Neutrophil (primary cell): ENCODE measurements around the gene TWF2.

ENCODE experiments used
- H3K27ac ChIP-seq: fragments of 200-600 bp; sonication (generic); 2 replicates; pipeline ENCODE4 v1.5.1; 2016; ENCODE audit warnings: mild to moderate bottlenecking, moderate library complexity
- H3K27me3 ChIP-seq: fragments of 200-600 bp; sonication (generic); 2 replicates; pipeline ENCODE4 v1.6.0; 2016; ENCODE audit warnings: mild to moderate bottlenecking
- H3K36me3 ChIP-seq: fragments of 200-600 bp; sonication (generic); 2 replicates; pipeline ENCODE4 v1.5.1; 2017
- H3K4me1 ChIP-seq, 2 experiments: fragments of 200-600 bp in 1 of 2; sonication (generic) in 1 of 2; 1 replicate in 1 of 2; 2 replicates in 1 of 2; pipeline versions ENCODE4 v1.5.1 to v1.6.1; 2013 to 2016; ENCODE audit warnings: low read depth in 1 of 2, low read length in 1 of 2, mild to moderate bottlenecking in 1 of 2, moderate library complexity in 1 of 2; ENCODE audit not compliant: control insufficient read depth in 1 of 2, insufficient read depth in 1 of 2
- H3K4me3 ChIP-seq, 2 experiments: fragments of 200-600 bp in 1 of 2; sonication (generic) in 1 of 2; 1 replicate in 1 of 2; 2 replicates in 1 of 2; pipeline ENCODE4 v1.5.1; 2013 to 2016; ENCODE audit warnings: low read depth in 1 of 2, low read length in 1 of 2, mild to moderate bottlenecking in 1 of 2, moderate library complexity in 1 of 2
- H3K9me3 ChIP-seq: fragments of 200-600 bp; sonication (generic); 2 replicates; pipeline ENCODE4 v1.5.1; 2016
- TF ChIP-seq, protein P1 (sequence below): fragments of 200-600 bp; sonication (generic); IDR thresholded peaks from 2 replicates; pipeline ENCODE4 v1.5.1; 2016; ENCODE audit warnings: antibody characterized with exemption

The TWF2 gene

DNA sequence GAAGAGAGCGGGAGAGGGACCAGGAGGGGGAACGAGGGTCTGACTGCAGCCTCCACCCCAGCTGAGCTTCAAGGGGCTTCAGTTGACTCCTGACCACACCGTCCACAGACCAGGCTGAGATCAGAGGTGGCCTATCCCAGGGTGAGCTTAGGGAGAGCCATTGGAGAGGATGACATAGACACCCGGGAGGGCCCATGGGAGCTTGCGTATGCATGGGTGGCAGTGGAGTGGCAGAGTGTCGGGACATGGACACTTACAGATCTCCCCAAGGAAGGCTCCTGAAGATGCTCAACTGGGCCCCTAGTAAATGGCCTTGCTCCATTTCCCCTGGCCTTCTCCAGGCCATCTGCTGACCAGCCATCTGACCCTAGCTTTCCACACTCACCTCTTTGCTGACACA, 53.6 kb downstream of the TWF2 start:
- Histone ChIP-seq H3K4me1 (peaks cover 50 to 56% of the 10 kb centered on the region in 2 experiments), H3K27me3 (no peaks in the 10 kb centered on the region), H3K27ac (peak overlapping the region; percentile 66), H3K4me3 (no peak overlapping the region), H3K36me3 (no peaks in the 10 kb centered on the region), H3K9me3 (no peaks in the 10 kb centered on the region)
- TF ChIP-seq, protein P1, sequence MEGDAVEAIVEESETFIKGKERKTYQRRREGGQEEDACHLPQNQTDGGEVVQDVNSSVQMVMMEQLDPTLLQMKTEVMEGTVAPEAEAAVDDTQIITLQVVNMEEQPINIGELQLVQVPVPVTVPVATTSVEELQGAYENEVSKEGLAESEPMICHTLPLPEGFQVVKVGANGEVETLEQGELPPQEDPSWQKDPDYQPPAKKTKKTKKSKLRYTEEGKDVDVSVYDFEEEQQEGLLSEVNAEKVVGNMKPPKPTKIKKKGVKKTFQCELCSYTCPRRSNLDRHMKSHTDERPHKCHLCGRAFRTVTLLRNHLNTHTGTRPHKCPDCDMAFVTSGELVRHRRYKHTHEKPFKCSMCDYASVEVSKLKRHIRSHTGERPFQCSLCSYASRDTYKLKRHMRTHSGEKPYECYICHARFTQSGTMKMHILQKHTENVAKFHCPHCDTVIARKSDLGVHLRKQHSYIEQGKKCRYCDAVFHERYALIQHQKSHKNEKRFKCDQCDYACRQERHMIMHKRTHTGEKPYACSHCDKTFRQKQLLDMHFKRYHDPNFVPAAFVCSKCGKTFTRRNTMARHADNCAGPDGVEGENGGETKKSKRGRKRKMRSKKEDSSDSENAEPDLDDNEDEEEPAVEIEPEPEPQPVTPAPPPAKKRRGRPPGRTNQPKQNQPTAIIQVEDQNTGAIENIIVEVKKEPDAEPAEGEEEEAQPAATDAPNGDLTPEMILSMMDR = no peak

DNA sequence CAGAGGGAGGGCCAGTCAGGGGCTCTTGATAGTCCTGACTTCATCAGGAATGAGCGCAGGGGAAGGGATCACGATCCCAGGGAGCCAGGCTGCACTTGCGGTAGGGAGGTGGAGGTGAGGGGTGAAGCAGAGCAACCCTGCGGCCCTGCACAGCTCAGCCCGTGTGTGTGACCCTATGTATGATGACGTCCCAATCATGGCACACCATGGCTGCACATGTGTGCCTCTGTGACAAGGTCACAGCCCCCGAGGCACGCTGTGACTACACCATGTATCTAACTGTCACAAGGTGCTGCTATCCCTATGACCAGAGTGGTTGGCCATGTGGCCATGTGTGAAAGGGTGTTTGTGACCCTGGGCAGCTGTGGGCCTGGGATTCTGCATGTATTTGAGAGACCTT, 54.3 kb downstream of the TWF2 start:
- TF ChIP-seq, protein P1 = no peak
- Histone ChIP-seq H3K36me3 (no peaks in the 10 kb centered on the region), H3K4me3 (no peak overlapping the region), H3K9me3 (no peaks in the 10 kb centered on the region), H3K27ac (peak overlapping the region; percentile 66), H3K27me3 (no peaks in the 10 kb centered on the region), H3K4me1 (peaks cover 44 to 50% of the 10 kb centered on the region in 2 experiments)

DNA sequence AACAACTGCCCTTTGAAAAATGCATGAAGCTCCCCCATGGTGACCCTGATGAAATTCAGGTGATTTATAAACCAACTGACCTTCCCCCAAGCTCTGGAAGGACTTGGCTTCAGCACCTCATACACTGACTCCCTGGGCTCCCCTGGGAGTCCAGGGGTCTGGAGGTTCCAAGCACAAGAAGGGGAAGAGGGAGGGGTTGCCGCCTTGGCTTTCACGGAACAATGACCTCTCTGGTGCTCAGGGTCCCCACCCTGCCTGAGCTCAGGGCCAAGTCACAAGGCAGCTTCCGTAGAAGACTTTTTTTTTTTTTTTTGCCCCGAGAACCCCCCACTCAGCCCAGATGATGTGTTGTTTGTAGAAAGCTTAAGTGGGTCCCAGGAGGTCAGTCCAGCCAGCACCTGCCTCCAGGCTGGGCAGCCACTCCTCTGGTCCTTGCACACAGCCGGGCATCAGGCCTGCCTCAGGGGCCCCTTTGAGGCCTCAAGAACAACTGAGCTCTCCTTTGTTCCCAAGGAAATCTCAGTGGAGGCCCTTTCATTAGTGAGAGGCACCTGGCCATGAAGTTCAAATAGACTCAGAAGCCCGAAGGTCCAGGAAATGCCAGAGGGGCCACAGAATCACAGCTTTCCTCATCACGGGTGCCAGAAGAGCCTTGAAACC, 55.0 kb downstream of the TWF2 start:
- Histone ChIP-seq H3K36me3 (no peaks in the 10 kb centered on the region), H3K27ac (no peak overlapping the region), H3K27me3 (no peaks in the 10 kb centered on the region), H3K4me3 (no peak overlapping the region), H3K4me1 (peaks cover 36 to 43% of the 10 kb centered on the region in 2 experiments), H3K9me3 (no peaks in the 10 kb centered on the region)
- TF ChIP-seq, protein P1 = no peak

DNA sequence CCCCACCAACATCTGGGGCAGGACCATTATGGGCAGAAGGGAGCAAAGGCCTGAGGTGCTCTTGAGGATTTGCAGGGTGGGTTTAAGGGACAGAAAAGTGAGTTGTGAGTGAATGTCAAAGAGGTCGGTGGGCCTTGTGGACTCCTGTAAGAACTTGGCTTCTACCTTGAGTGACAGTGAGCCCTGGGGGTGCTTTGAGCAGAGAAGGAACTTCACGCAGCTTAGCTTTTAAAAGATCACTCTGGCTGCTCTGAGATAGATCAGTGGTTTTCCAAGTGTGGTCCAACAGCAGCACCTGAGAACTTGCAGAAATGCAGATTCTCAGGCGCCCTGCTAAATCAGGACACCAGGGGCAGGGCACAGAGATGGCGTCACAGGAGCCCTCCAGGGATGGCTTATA, 56.3 kb downstream of the TWF2 start:
- H3K4me1 ChIP-seq = peaks cover 27 to 34% of the 10 kb centered on the region in 2 experiments
- no peaks in the 10 kb centered on the region for H3K27me3 ChIP-seq
- no peaks in the 10 kb centered on the region for H3K9me3 ChIP-seq
- TF ChIP-seq, protein P1 = no peak
- H3K36me3 ChIP-seq = no peaks in the 10 kb centered on the region
- no peak overlapping the region for H3K4me3 ChIP-seq
- H3K27ac ChIP-seq = no peak overlapping the region

DNA sequence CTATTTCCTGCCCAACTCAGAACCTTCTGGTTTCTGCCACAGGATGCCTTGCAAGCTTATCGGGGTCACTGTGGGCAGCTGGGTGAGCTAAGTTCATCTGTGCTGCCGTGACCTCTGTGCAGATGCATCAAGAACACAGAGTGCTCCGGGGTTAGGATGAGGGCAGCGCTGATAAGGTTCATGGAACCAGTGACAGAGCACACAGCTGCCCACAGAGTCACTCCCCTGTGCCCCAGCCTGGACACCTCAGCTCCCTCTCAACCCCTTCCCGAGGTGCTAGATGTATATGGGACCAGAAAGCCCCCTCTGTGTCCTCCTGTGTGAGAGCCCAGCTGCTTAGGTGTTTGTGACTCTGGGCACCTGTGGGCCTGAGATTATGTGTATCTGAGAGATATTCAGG, 56.8 kb downstream of the TWF2 start:
- no peaks in the 10 kb centered on the region for H3K9me3 ChIP-seq
- peak overlapping the region; percentile 5 for H3K27ac ChIP-seq
- peaks cover 27 to 34% of the 10 kb centered on the region in 2 experiments for H3K4me1 ChIP-seq
- H3K36me3 ChIP-seq = no peaks in the 10 kb centered on the region
- TF ChIP-seq, protein P1 = no peak
- no peak overlapping the region for H3K4me3 ChIP-seq
- H3K27me3 ChIP-seq = no peaks in the 10 kb centered on the region
